Activated naive CD8-positive, alpha-beta T cell treated with anti-CD3 and anti-CD28 coated beads, Interleukin-2, amount 10 ng/mL, durations not matched to agents 7 days and 5 days (primary cell): ENCODE results near the gene CFDP1. TPM values are rescaled to one million over a fixed set of nuclear protein-coding genes. Genes with fewer than 3 reads are reported as not detected.
A peak's percentile ranks its signal among the peaks of the same experiment; 100 is the strongest.

Source experiments
- ATAC-seq: fragments of 150-1000 bp; cut with Tn5 transposase; one replicate; pipeline ENCODE4 v1.10.0; 2021; ENCODE audit warnings: low read depth, moderate library complexity
- POLR2A ChIA-PET: fragments of 350-600 bp; sonication (Branson Sonifier 250); formaldehyde crosslinking; loops from one replicate; lab custom pipeline; 2021; ENCODE audit warnings: antibody characterized with exemption; lab: Charles Lee
- DNase-seq: peaks from one replicate; pipeline ENCODE4 v3.0.0; 2021
- H3K27ac Mint-ChIP-seq: one replicate; pipeline ENCODE4 v1.8.0; 2022; ENCODE audit warnings: mild to moderate bottlenecking, mixed read lengths
- H3K27me3 Mint-ChIP-seq: one replicate; pipeline ENCODE4 v1.8.0; 2022; ENCODE audit warnings: mild to moderate bottlenecking, moderate library complexity, mixed read lengths
- H3K36me3 Mint-ChIP-seq: one replicate; pipeline ENCODE4 v1.8.0; 2021; ENCODE audit warnings: mild to moderate bottlenecking, mixed read lengths
- H3K4me1 Mint-ChIP-seq: one replicate; pipeline ENCODE4 v1.8.0; 2021; ENCODE audit warnings: mixed read lengths
- H3K4me3 Mint-ChIP-seq: one replicate; pipeline ENCODE4 v1.8.0; 2022; ENCODE audit warnings: mild to moderate bottlenecking, moderate library complexity, mixed read lengths
- H3K9me3 Mint-ChIP-seq: one replicate; pipeline ENCODE4 v1.8.0; 2021; ENCODE audit warnings: mixed read lengths
- total RNA-seq, 2 experiments: library from RNA; stranded (reverse); gene quantifications; one replicate each; pipeline ENCODE4 v1.2.3, GENCODE V29; 2021

Gene CFDP1
- total RNA-seq, result 10 to 100 TPM; 47.8 to 49.4 TPM

- peak within 1 kb of the TSS; percentile 90 for H3K4me3 Mint-ChIP-seq
- H3K9me3 Mint-ChIP-seq, result no peaks in the 10 kb centered on the region
- DNase-seq (peak; percentile 93), ATAC-seq (peak; percentile 93)
- H3K4me1 Mint-ChIP-seq, result peaks cover 24% of the 10 kb centered on the region
- H3K36me3 Mint-ChIP-seq, result peaks cover 9% of the 10 kb centered on the region
- H3K27ac Mint-ChIP-seq, result peak within 1 kb of the TSS; percentile 91
- peaks cover 3% of the 10 kb centered on the region for H3K27me3 Mint-ChIP-seq
- POLR2A ChIA-PET, result interaction anchor here (0.6 to 2.8 kb wide), 13 partner anchors 12 to 1755 kb away, joined by 3 to 23 read pairs (median 4); partner anchors contain the start of genes ADAT1, KARS1, TERF2IP and TMEM170A
Observed at GRCh38 chr16:75432828-75433731, at the start of gene CFDP1. TSS of gene CFDP1 (minus strand) at chr16:75433503. CDS start at chr16:75433352, 151 bp downstream.

- POLR2A ChIA-PET, result no interaction called here
- Mint-ChIP-seq H3K4me3 (no peak overlapping the region), H3K36me3 (no peaks in the 10 kb centered on the region), H3K4me1 (no peaks in the 10 kb centered on the region), H3K9me3 (no peaks in the 10 kb centered on the region), H3K27me3 (peaks cover 8% of the 10 kb centered on the region), H3K27ac (no peak overlapping the region)
- DNase-seq, result no peak
- ATAC-seq, result no peak
Observed at GRCh38 chr16:75482434-75483205, 49.3 kb upstream of the CFDP1 start.

GRCh38 chr16:75481475-75481874, 48.2 kb upstream of the CFDP1 start:
- H3K27ac Mint-ChIP-seq, result no peak overlapping the region
- ATAC-seq, result no peak
- no peaks in the 10 kb centered on the region for H3K4me1 Mint-ChIP-seq
- no peak overlapping the region for H3K4me3 Mint-ChIP-seq
- DNase-seq, result no peak
- peaks cover 12% of the 10 kb centered on the region for H3K27me3 Mint-ChIP-seq
- H3K36me3 Mint-ChIP-seq, result no peaks in the 10 kb centered on the region
- POLR2A ChIA-PET, result no interaction called here
- H3K9me3 Mint-ChIP-seq, result no peaks in the 10 kb centered on the region

- no peak overlapping the region for H3K27ac Mint-ChIP-seq
- no peaks in the 10 kb centered on the region for H3K4me1 Mint-ChIP-seq
- peaks cover 9% of the 10 kb centered on the region for H3K27me3 Mint-ChIP-seq
- POLR2A ChIA-PET, result no interaction called here
- H3K9me3 Mint-ChIP-seq, result no peaks in the 10 kb centered on the region
- ATAC-seq (no peak), DNase-seq (no peak)
- no peak overlapping the region for H3K4me3 Mint-ChIP-seq
- H3K36me3 Mint-ChIP-seq, result no peaks in the 10 kb centered on the region
Observed at GRCh38 chr16:75479421-75479990, 46.2 kb upstream of the CFDP1 start.

- H3K4me1 Mint-ChIP-seq, result no peaks in the 10 kb centered on the region
- H3K27me3 Mint-ChIP-seq, result peaks cover 9% of the 10 kb centered on the region
- H3K36me3 Mint-ChIP-seq, result no peaks in the 10 kb centered on the region
- ATAC-seq (no peak), DNase-seq (no peak)
- POLR2A ChIA-PET, result no interaction called here
- H3K4me3 Mint-ChIP-seq, result no peak overlapping the region
- no peak overlapping the region for H3K27ac Mint-ChIP-seq
- H3K9me3 Mint-ChIP-seq, result no peaks in the 10 kb centered on the region
Observed at GRCh38 chr16:75478480-75479345, 45.4 kb upstream of the CFDP1 start.

- Mint-ChIP-seq H3K9me3 (no peaks in the 10 kb centered on the region), H3K4me1 (no peaks in the 10 kb centered on the region), H3K36me3 (no peaks in the 10 kb centered on the region), H3K27me3 (peaks cover 9% of the 10 kb centered on the region), H3K4me3 (no peak overlapping the region), H3K27ac (no peak overlapping the region)
- DNase-seq, result no peak
- no peak for ATAC-seq
- POLR2A ChIA-PET, result no interaction called here
Observed at GRCh38 chr16:75477680-75478473, 44.6 kb upstream of the CFDP1 start.

- H3K36me3 Mint-ChIP-seq, result no peaks in the 10 kb centered on the region
- no peak for DNase-seq
- no peak for ATAC-seq
- no peak overlapping the region for H3K27ac Mint-ChIP-seq
- POLR2A ChIA-PET, result interaction anchor here (0.6 kb wide), 1 partner anchor 166 kb away, joined by 3 read pairs; no protein-coding TSS in a partner anchor
- H3K9me3 Mint-ChIP-seq, result no peaks in the 10 kb centered on the region
- H3K4me1 Mint-ChIP-seq, result peaks cover under 1% of the 10 kb centered on the region
- H3K27me3 Mint-ChIP-seq, result peaks cover 9% of the 10 kb centered on the region
- no peak overlapping the region for H3K4me3 Mint-ChIP-seq
Observed at GRCh38 chr16:75476817-75477216, 43.5 kb upstream of the CFDP1 start.

GRCh38 chr16:75475420-75475847, 42.1 kb upstream of the CFDP1 start:
- Mint-ChIP-seq H3K9me3 (no peaks in the 10 kb centered on the region), H3K27ac (no peak overlapping the region), H3K36me3 (no peaks in the 10 kb centered on the region), H3K4me3 (no peak overlapping the region), H3K4me1 (peaks cover 2% of the 10 kb centered on the region), H3K27me3 (peaks cover 6% of the 10 kb centered on the region)
- DNase-seq, result no peak
- ATAC-seq, result no peak
- POLR2A ChIA-PET, result interaction anchor here (0.5 kb wide), 1 partner anchor 79 kb away, joined by 4 read pairs; no protein-coding TSS in a partner anchor

- ATAC-seq, result no peak
- no peaks in the 10 kb centered on the region for H3K36me3 Mint-ChIP-seq
- peaks cover 2% of the 10 kb centered on the region for H3K4me1 Mint-ChIP-seq
- no peak for DNase-seq
- H3K27ac Mint-ChIP-seq, result no peak overlapping the region
- POLR2A ChIA-PET, result no interaction called here
- H3K4me3 Mint-ChIP-seq, result no peak overlapping the region
- no peaks in the 10 kb centered on the region for H3K9me3 Mint-ChIP-seq
- H3K27me3 Mint-ChIP-seq, result peaks cover 6% of the 10 kb centered on the region
Observed at GRCh38 chr16:75472908-75473877, 39.9 kb upstream of the CFDP1 start.

GRCh38 chr16:75471723-75472633, 38.7 kb upstream of the CFDP1 start:
- Mint-ChIP-seq H3K4me3 (no peak overlapping the region), H3K36me3 (no peaks in the 10 kb centered on the region), H3K9me3 (no peaks in the 10 kb centered on the region), H3K4me1 (peaks cover 2% of the 10 kb centered on the region), H3K27me3 (peaks cover 4% of the 10 kb centered on the region), H3K27ac (no peak overlapping the region)
- DNase-seq (no peak), ATAC-seq (peak; percentile 60)
- POLR2A ChIA-PET, result interaction anchor here (0.5 kb wide), 1 partner anchor 1275 kb away, joined by 3 read pairs; no protein-coding TSS in a partner anchor
